ENCODE measurements around the gene EXO5. TPM values are rescaled to one million over a fixed set of nuclear protein-coding genes. Genes with fewer than 3 reads are reported as not detected.
A peak's percentile ranks its signal among the peaks of the same experiment; 100 is the strongest.

The EXO5 gene
- total RNA-seq, 1 donor from 2014 or later = 14.8 TPM

GRCh38 chr1:40532844-40533424 is 24.4 kb downstream of the EXO5 start:
- Mint-ChIP-seq H3K36me3 (ENCODE audit: low read depth, unreplicated experiment) (peaks cover 4% of the 10 kb centered on the region), H3K4me1 (ENCODE audit: unreplicated experiment) (peaks cover 18% of the 10 kb centered on the region), H3K27me3 (ENCODE audit: unreplicated experiment) (peaks cover 2% of the 10 kb centered on the region), H3K27ac (ENCODE audit: unreplicated experiment) (no peak overlapping the region), H3K4me3 (ENCODE audit: unreplicated experiment) (peak overlapping the region; percentile 99), H3K9me3 (ENCODE audit: unreplicated experiment) (no peaks in the 10 kb centered on the region)
- TF ChIP-seq, protein P1, sequence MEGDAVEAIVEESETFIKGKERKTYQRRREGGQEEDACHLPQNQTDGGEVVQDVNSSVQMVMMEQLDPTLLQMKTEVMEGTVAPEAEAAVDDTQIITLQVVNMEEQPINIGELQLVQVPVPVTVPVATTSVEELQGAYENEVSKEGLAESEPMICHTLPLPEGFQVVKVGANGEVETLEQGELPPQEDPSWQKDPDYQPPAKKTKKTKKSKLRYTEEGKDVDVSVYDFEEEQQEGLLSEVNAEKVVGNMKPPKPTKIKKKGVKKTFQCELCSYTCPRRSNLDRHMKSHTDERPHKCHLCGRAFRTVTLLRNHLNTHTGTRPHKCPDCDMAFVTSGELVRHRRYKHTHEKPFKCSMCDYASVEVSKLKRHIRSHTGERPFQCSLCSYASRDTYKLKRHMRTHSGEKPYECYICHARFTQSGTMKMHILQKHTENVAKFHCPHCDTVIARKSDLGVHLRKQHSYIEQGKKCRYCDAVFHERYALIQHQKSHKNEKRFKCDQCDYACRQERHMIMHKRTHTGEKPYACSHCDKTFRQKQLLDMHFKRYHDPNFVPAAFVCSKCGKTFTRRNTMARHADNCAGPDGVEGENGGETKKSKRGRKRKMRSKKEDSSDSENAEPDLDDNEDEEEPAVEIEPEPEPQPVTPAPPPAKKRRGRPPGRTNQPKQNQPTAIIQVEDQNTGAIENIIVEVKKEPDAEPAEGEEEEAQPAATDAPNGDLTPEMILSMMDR (IDR thresholded peaks at IDR 0.05; ENCODE audit: unreplicated experiment) = peak; percentile 82
- DNase-seq (ENCODE audit: low spot score) = peak; percentile 52

DNA sequence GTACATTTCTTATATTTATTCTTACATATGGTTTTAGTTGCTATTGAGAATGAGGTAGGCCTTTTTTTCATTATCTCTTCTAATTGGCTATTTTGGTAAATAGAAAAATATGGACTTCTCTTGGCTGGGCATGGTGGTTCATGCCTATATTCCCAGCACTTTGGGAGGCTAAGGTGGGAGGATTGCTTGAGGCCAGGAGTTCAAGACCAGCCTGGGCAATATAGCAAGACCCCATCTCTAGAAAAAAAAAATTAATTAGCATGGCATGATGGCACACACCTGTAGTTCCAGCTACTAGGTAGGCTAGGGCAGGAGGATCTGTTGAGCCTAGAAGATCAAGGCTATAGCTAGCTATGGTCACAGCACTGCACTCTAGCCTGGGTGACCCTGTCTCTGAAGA is 26.0 kb downstream of the EXO5 start:
- DNase-seq (ENCODE audit: low spot score) = no peak
- TF ChIP-seq, protein P1 (IDR thresholded peaks at IDR 0.05; ENCODE audit: unreplicated experiment) = no peak
- Mint-ChIP-seq H3K27me3 (ENCODE audit: unreplicated experiment) (peaks cover 2% of the 10 kb centered on the region), H3K4me1 (ENCODE audit: unreplicated experiment) (peaks cover 18% of the 10 kb centered on the region), H3K36me3 (ENCODE audit: low read depth, unreplicated experiment) (peaks cover 4% of the 10 kb centered on the region), H3K27ac (ENCODE audit: unreplicated experiment) (no peak overlapping the region), H3K9me3 (ENCODE audit: unreplicated experiment) (no peaks in the 10 kb centered on the region), H3K4me3 (ENCODE audit: unreplicated experiment) (no peak overlapping the region)

GRCh38 chr1:40535732-40536131 is 27.2 kb downstream of the EXO5 start:
- no peak overlapping the region for H3K4me3 Mint-ChIP-seq (ENCODE audit: unreplicated experiment)
- no peak for DNase-seq (ENCODE audit: low spot score)
- peaks cover 15% of the 10 kb centered on the region for H3K4me1 Mint-ChIP-seq (ENCODE audit: unreplicated experiment)
- TF ChIP-seq, protein P1 (IDR thresholded peaks at IDR 0.05; ENCODE audit: unreplicated experiment) = no peak
- no peaks in the 10 kb centered on the region for H3K9me3 Mint-ChIP-seq (ENCODE audit: unreplicated experiment)
- peaks cover 2% of the 10 kb centered on the region for H3K27me3 Mint-ChIP-seq (ENCODE audit: unreplicated experiment)
- no peak overlapping the region for H3K27ac Mint-ChIP-seq (ENCODE audit: unreplicated experiment)
- H3K36me3 Mint-ChIP-seq (ENCODE audit: low read depth, unreplicated experiment) = peaks cover 4% of the 10 kb centered on the region

- Mint-ChIP-seq H3K27ac (ENCODE audit: unreplicated experiment) (no peak overlapping the region), H3K4me1 (ENCODE audit: unreplicated experiment) (no peaks in the 10 kb centered on the region), H3K4me3 (ENCODE audit: unreplicated experiment) (no peak overlapping the region), H3K36me3 (ENCODE audit: low read depth, unreplicated experiment) (peaks cover 13% of the 10 kb centered on the region), H3K27me3 (ENCODE audit: unreplicated experiment) (no peaks in the 10 kb centered on the region), H3K9me3 (ENCODE audit: unreplicated experiment) (no peaks in the 10 kb centered on the region)
- DNase-seq (ENCODE audit: low spot score) = no peak
- TF ChIP-seq, protein P1 (IDR thresholded peaks at IDR 0.05; ENCODE audit: unreplicated experiment) = no peak
Observed at GRCh38 chr1:40539338-40539737, 30.8 kb downstream of the EXO5 start.

DNA sequence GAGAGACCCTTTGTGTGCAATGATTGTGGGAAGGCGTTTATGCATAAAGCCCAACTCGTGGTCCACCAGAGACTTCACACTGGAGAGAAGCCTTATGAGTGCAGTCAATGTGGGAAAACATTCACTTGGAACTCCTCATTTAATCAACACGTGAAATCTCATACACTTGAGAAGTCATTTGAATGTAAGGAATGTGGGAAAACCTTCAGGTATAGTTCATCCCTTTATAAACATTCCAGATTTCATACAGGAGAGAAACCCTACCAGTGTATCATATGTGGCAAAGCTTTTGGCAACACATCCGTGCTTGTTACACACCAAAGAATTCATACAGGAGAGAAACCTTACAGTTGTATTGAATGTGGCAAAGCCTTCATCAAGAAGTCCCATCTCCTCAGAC is 38.4 kb downstream of the EXO5 start:
- H3K36me3 Mint-ChIP-seq (ENCODE audit: low read depth, unreplicated experiment) = peaks cover 35% of the 10 kb centered on the region
- TF ChIP-seq, protein P1 (IDR thresholded peaks at IDR 0.05; ENCODE audit: unreplicated experiment) = no peak
- no peak for DNase-seq (ENCODE audit: low spot score)
- H3K4me1 Mint-ChIP-seq (ENCODE audit: unreplicated experiment) = no peaks in the 10 kb centered on the region
- H3K4me3 Mint-ChIP-seq (ENCODE audit: unreplicated experiment) = peak overlapping the region; percentile 63
- H3K9me3 Mint-ChIP-seq (ENCODE audit: unreplicated experiment) = peaks cover 5% of the 10 kb centered on the region
- no peak overlapping the region for H3K27ac Mint-ChIP-seq (ENCODE audit: unreplicated experiment)
- no peaks in the 10 kb centered on the region for H3K27me3 Mint-ChIP-seq (ENCODE audit: unreplicated experiment)
